Gastrocnemius medialis (tissue), 4 donors: ENCODE results near the gene ARHGAP29. TPM values are rescaled to one million over a fixed set of nuclear protein-coding genes. Genes with fewer than 3 reads are reported as not detected.

Experiments
- ATAC-seq, 2 donors: fragments of 150-250 bp; one replicate each; pipeline ENCODE4 v1.9.1; 2016
- DNase-seq, 2 donors: peaks; one replicate each; pipeline ENCODE4 v3.0.0-alpha.2; 2019
- H3K27ac ChIP-seq, 4 donors: fragments of 200-600 bp; sonication (generic); 1 replicate in 1 of 4; 2 replicates in 3 of 4; pipeline ENCODE4 v1.5.1; 2016 to 2018; ENCODE audit warnings: mild to moderate bottlenecking in 2 of 4, moderate library complexity in 1 of 4
- H3K27me3 ChIP-seq, 3 donors: fragments of 200-600 bp; sonication (generic) in 2 of 3; 1 replicate in 1 of 3; 2 replicates in 2 of 3; pipeline versions ENCODE4 v1.5.1 to v1.6.0; 2016 to 2019; ENCODE audit warnings: mild to moderate bottlenecking in 1 of 3, moderate library complexity in 1 of 3
- H3K36me3 ChIP-seq, 2 donors: fragments of 200-600 bp; sonication (generic) in 1 of 2; one replicate each; pipeline ENCODE4 v1.5.1; 2017 to 2018
- H3K4me1 ChIP-seq, 2 donors: fragments of 200-600 bp; sonication (generic) in 1 of 2; one replicate each; pipeline ENCODE4 v1.5.1; 2016 to 2017; ENCODE audit warnings: mild to moderate bottlenecking in 2 of 2
- H3K4me3 ChIP-seq, 4 donors: fragments of 200-600 bp; sonication (generic) in 3 of 4; 1 replicate in 1 of 4; 2 replicates in 3 of 4; pipeline ENCODE4 v1.5.1; 2016 to 2019; ENCODE audit warnings: mild to moderate bottlenecking in 2 of 4
- H3K9me3 ChIP-seq, 3 donors: fragments of 200-600 bp; sonication (generic) in 2 of 3; 1 replicate in 1 of 3; 2 replicates in 2 of 3; pipeline ENCODE4 v1.5.1; 2016 to 2019
- POLR2A ChIP-seq, 2 donors: fragments of 450-650 bp; IDR thresholded peaks; one replicate each; pipeline ENCODE4 v1.6.1; 2017; ENCODE audit warnings: antibody characterized with exemption in 2 of 2, mild to moderate bottlenecking in 2 of 2, moderate library complexity in 2 of 2
- in situ Hi-C, 4 donors: fragments of 200-750 bp; cut with MboI; loops; one replicate each; pipeline versions ENCODE4 v1.15.0 to v1.8.0; 2017; ENCODE audit warnings: low sequenced_read_pairs in 4 of 4
- intact Hi-C: fragments of 100-400 bp; cut with DNase I; formaldehyde crosslinking; loops from one replicate; pipeline ENCODE4 v1.15.1; 2023; ENCODE audit warnings: low total_unique reads
- total RNA-seq, 4 donors: library from RNA; depleted of rRNA; stranded (reverse); fragments of >200 nt; gene quantifications; one replicate each; pipeline versions ENCODE4 v1.1.0 to v1.2.3, GENCODE V29; 2016
- TF ChIP-seq, protein P1 (sequence below), 5 experiments: fragments of 450-650 bp in 3 of 5; fragments of 200-600 bp in 2 of 5; sonication (generic) in 2 of 5; IDR thresholded peaks in 4 of 5; conservative IDR thresholded peaks in 1 of 5; 1 replicate in 4 of 5; 2 replicates in 1 of 5; pipeline ENCODE4 v1.5.1; 2016 to 2019; ENCODE audit warnings: antibody characterized with exemption in 5 of 5, mild to moderate bottlenecking in 3 of 5, moderate library complexity in 3 of 5

The ARHGAP29 gene, protein sequence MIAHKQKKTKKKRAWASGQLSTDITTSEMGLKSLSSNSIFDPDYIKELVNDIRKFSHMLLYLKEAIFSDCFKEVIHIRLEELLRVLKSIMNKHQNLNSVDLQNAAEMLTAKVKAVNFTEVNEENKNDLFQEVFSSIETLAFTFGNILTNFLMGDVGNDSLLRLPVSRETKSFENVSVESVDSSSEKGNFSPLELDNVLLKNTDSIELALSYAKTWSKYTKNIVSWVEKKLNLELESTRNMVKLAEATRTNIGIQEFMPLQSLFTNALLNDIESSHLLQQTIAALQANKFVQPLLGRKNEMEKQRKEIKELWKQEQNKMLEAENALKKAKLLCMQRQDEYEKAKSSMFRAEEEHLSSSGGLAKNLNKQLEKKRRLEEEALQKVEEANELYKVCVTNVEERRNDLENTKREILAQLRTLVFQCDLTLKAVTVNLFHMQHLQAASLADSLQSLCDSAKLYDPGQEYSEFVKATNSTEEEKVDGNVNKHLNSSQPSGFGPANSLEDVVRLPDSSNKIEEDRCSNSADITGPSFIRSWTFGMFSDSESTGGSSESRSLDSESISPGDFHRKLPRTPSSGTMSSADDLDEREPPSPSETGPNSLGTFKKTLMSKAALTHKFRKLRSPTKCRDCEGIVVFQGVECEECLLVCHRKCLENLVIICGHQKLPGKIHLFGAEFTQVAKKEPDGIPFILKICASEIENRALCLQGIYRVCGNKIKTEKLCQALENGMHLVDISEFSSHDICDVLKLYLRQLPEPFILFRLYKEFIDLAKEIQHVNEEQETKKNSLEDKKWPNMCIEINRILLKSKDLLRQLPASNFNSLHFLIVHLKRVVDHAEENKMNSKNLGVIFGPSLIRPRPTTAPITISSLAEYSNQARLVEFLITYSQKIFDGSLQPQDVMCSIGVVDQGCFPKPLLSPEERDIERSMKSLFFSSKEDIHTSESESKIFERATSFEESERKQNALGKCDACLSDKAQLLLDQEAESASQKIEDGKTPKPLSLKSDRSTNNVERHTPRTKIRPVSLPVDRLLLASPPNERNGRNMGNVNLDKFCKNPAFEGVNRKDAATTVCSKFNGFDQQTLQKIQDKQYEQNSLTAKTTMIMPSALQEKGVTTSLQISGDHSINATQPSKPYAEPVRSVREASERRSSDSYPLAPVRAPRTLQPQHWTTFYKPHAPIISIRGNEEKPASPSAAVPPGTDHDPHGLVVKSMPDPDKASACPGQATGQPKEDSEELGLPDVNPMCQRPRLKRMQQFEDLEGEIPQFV
- total RNA-seq: 10 to 100 TPM in 3 of 4 donors, 1 to 10 TPM in 1; 10.0 to 13.5 (median 11.6) TPM

DNA sequence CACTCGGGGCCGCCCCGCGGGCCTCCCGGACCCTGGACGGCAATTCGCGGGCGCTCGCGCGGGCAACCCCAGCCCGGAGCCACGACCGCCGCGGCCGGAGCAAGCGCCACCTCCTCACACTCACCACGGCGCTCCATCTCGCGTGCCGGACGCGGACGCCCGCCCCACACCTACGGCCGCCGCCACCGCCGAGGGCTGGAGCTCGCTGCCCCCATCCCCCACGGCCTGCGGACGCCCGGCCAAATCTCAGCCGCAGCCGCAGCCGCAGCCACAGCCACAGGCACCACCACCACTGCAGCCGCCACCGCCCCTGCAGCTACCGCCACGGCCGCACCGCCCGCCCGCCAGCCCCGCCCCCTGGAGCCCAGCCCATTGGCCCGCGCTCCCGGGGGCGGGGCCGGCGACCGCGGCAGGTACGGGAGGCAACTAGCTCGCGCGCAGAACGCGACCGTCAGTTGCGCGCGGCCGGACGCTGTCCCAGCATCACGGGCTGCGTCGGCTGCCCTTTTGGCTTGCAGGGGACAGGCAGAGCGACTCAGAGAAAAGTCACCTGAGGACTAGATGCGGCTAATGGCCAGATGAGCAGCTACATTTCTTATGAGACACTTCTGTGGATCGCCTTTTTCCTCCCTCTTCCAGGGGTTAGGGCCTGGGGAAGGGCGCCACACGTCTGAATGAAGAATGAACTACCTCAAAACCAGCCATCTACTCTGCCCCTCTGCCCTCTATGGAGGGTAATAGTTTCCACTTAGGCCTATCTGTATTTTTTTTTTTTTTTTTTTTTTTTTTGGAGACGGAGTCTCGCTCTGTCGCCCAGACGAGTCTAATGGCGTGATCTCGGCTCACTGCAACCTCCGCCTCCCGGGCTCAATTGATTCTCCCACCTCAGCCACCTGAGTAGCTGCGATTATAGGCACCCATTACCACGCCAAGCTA, at the start of gene ARHGAP29:
ARHGAP29 (minus strand) TSS at position 294 of the 936 bp plus-strand sequence. CDS start 5,973 bp downstream, outside the sequence.
- intact Hi-C loops: loop anchor here (1.0 to 5.0 kb wide), 4 partner anchors 10 to 625 kb away; no protein-coding TSS in a partner anchor
- Histone ChIP-seq H3K4me3 (peak within 1 kb of the TSS; percentile 78 to 86 (median 80)), H3K4me1 (peaks cover 26 to 32% of the 10 kb centered on the region in 2 donors), H3K9me3 (no peaks in the 10 kb centered on the region), H3K36me3 (no peaks in the 10 kb centered on the region), H3K27me3 (no peaks in the 10 kb centered on the region), H3K27ac (peak within 1 kb of the TSS; percentile 86 to 93 (median 92))
- ATAC-seq (peak; percentile 85 to 86), DNase-seq (peak; percentile 60 to 79)
- in situ Hi-C loops: no loop called here
- peak; percentile 91 to 93 for TF ChIP-seq POLR2A (IDR thresholded peaks at IDR 0.05)
- TF ChIP-seq, protein P1, sequence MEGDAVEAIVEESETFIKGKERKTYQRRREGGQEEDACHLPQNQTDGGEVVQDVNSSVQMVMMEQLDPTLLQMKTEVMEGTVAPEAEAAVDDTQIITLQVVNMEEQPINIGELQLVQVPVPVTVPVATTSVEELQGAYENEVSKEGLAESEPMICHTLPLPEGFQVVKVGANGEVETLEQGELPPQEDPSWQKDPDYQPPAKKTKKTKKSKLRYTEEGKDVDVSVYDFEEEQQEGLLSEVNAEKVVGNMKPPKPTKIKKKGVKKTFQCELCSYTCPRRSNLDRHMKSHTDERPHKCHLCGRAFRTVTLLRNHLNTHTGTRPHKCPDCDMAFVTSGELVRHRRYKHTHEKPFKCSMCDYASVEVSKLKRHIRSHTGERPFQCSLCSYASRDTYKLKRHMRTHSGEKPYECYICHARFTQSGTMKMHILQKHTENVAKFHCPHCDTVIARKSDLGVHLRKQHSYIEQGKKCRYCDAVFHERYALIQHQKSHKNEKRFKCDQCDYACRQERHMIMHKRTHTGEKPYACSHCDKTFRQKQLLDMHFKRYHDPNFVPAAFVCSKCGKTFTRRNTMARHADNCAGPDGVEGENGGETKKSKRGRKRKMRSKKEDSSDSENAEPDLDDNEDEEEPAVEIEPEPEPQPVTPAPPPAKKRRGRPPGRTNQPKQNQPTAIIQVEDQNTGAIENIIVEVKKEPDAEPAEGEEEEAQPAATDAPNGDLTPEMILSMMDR (IDR thresholded peaks at IDR 0.05 in 4 of 5, conservative IDR thresholded peaks at IDR 0.05 in 1 of 5): peak in 1 of 5 experiments; percentile 19

DNA sequence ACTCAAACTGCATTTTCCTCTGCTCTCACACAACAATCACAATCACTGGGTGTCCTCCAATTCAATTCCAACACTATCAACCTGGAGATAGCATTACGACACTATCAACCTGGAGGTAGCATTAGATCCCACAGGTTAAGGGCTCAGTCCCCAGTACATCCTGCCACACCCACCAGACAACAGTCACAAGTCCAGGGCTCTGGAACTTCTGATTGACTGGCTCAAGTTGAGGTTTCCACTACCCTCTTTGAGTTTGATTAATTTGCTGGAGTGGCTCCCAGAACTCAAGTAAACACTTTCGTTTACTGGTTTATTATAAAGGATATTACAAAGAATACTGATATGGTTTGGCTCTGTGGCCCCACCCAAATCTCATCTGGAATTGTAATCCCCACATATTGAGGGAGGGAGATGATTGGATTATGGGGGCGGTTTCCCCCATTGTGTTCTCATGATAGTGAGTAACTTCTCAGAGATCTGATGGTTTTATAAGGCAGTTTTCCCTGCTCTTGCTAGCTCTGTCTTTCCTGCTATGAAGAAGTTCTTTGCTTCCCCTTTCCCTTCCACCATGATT, 49.6 kb upstream of the ARHGAP29 start:
- H3K27ac ChIP-seq: peak overlapping the region in 2 of 4 donors; percentile 11 to 14
- H3K4me3 ChIP-seq: no peak overlapping the region
- DNase-seq: no peak

DNA sequence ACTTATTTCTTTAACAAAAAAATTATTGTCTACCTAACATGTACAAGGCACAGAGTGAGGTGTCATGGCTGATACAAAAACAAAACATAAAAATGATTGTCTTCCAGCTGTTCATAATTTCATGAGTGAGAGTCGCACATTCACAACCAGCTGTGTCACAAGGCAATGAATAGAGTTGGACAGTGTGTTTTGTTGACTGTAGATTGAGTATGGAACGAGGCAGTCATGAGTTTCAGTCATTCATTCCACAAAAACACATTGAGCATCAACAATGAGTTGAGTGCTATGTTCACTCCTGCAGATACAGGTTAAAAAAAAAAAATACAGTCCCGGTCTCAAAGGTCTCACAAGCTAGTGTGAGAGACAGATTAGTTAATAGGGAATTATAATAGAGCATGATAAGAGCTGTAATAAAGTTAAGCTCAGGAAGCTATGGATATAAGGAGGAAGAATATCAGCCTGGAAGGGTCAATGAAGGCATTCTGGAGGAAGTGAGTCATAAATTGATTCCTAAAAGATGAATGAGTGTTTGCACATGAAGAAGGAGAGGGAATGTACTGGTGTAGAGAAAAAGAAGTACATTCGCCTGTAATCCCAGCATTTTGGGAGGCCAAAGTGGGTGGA, 47.8 kb upstream of the ARHGAP29 start:
- no peaks in the 10 kb centered on the region for H3K36me3 ChIP-seq
- no peak overlapping the region for H3K4me3 ChIP-seq
- no peak overlapping the region for H3K27ac ChIP-seq
- ATAC-seq (no peak), DNase-seq (no peak)
- H3K27me3 ChIP-seq: no peaks in the 10 kb centered on the region
- H3K4me1 ChIP-seq: no peaks in the 10 kb centered on the region
- no peaks in the 10 kb centered on the region for H3K9me3 ChIP-seq
- intact Hi-C loops (no loop called here), in situ Hi-C loops (no loop called here)
- TF ChIP-seq, protein P1 (IDR thresholded peaks at IDR 0.05 in 4 of 5, conservative IDR thresholded peaks at IDR 0.05 in 1 of 5): no peak
- TF ChIP-seq POLR2A (IDR thresholded peaks at IDR 0.05): no peak

More for the DNA sequence above, 49.6 kb upstream of the ARHGAP29 start:
- no peak for TF ChIP-seq POLR2A (IDR thresholded peaks at IDR 0.05)
- TF ChIP-seq, protein P1 (IDR thresholded peaks at IDR 0.05 in 4 of 5, conservative IDR thresholded peaks at IDR 0.05 in 1 of 5): no peak
- in situ Hi-C loops: no loop called here
- Histone ChIP-seq H3K9me3 (no peaks in the 10 kb centered on the region), H3K27me3 (no peaks in the 10 kb centered on the region), H3K4me1 (no peaks in the 10 kb centered on the region), H3K36me3 (no peaks in the 10 kb centered on the region)
- intact Hi-C loops: no loop called here
- ATAC-seq: no peak
